NK-92 treated with Interleukin-12 subunit alpha and Interleukin-12 subunit beta, amount 100 ng/mL, for 24 hours (cell line): ENCODE results near the gene ENAH.

Experiments
- DNase-seq: peaks from one replicate; lab custom pipeline; 2025; lab: John Stamatoyannopoulos, UW

Gene ENAH

GRCh38 chr1:225559902-225560301, 93.0 kb downstream of the ENAH start:
- DNase-seq = no peak

DNA sequence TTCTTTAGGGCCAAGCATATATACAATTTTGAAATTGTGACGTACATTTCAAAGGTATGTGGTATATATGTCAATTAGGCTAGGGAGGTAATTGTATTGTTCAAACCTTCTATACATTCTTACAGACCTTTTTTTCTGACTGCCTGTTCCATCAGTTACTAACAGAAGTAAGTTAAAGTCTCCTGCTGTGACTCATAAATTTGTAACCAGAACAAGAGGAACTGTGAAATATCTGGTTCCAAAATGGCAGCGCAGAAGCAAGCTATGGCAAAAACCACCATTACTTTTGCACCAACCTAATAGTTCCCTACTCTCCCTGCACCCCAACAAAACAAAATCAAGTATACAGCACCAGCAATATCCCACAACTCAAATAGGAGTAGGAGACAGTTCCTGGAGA, 93.6 kb downstream of the ENAH start:
- no peak for DNase-seq

- no peak for DNase-seq
Measured at GRCh38 chr1:225556694-225557093, 96.2 kb downstream of the ENAH start.

GRCh38 chr1:225555821-225556220, 97.1 kb downstream of the ENAH start:
- no peak for DNase-seq

DNA sequence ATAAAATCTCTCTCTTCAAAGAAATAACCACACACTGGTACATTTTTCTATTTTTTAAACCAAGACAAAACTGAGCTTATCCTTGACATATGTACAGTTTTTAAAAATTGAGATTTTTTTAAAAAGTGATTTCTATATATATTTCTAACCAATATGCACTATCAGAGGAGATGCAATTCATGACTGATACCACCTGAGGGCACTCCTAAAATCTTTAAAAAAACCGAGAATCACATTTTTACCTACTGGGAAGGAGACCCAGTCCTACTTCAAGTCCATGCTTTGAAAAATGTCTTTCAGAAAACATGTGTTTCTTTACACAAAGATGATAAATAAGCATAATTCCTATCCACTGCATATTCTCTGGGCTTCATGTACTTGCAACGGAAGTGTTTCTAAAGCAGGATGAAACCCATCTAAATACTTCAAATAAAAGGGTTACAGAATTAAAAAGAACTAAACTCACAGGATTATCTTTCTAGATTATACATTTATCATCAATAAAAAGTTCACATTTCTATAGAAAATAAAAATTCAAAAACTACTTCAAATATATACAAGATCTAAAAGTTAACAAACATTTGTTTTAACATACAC, 98.6 kb downstream of the ENAH start:
- no peak for DNase-seq

GRCh38 chr1:225549821-225550220, 103.1 kb downstream of the ENAH start:
- no peak for DNase-seq

DNA sequence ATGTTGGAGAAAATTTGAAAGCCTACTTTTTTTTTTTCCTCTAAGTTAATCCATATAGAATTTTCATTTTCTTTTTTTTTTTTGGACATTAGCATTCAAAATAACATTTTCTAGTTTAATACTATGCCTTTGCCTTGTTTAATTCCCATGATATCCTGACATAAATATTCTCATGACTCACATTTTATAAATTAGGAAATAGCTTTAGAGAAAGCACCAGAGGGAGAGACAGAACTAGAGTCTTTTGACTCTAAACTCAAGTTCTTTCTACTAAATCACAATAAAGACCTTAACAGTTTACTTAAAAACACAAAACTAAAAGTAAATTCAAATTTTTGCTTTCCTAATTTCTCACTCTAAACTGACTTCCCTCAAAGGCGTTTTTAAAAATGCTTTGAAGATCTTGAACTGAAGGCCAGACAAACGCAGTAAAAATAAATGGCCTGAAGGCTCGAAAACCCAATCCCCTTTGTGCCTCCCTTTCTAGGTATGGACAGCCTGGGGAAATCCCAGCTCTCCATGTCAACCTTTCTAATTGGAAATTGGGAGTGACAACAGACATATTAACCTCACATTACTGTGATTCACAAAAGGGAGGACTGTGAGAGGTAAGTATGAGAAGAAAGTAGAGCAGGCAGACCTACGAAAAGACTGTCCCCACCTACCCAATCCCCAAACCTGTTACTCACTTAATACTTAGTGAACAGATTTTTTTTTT, 104.6 kb downstream of the ENAH start:
- DNase-seq = no peak

- no peak for DNase-seq
Measured at GRCh38 chr1:225545649-225546048, 107.3 kb downstream of the ENAH start.

GRCh38 chr1:225544924-225545323, 108.0 kb downstream of the ENAH start:
- DNase-seq = no peak

DNA sequence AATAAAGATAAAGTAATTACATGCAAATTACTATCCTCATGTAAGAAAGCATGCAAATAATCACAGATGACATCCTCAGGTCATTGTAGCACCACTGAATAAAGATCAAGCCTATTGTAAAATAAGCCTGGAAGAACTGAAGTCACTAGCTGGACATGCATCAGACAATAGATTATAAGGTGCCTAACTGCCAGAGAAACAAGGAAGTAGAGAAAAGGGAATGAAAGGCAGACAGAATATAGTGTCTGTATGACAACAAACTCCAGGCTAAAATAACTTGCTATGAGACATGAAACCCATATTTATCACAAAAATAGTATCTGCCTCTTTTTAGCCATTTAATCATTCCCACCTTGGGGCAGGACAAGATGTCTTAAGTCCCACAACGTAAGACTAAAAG, 108.7 kb downstream of the ENAH start:
- DNase-seq = no peak

DNA sequence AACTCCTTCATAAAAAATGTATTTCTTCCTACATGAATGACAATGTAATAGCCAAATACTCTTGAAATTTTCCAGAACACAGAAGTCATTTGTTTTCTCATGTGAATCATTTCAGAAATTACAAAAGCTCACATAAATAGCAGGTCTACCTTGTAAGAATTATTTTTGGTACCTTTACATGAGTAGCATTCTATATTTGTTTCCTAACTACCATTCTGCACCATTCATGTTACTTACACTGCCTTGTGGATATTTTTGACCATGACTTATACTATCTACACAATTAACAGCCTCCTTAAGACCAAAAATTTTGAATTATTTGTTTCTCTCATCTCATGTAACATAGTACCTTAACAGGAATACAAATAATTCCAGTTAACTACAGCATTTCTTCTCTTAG, 109.6 kb downstream of the ENAH start:
- DNase-seq = no peak

GRCh38 chr1:225541383-225541782, 111.5 kb downstream of the ENAH start:
- DNase-seq = no peak

GRCh38 chr1:225539575-225539974, 113.3 kb downstream of the ENAH start:
- DNase-seq = no peak

GRCh38 chr1:225539069-225539468, 113.9 kb downstream of the ENAH start:
- DNase-seq = no peak

GRCh38 chr1:225537554-225538251, 115.2 kb downstream of the ENAH start:
- DNase-seq = no peak

- no peak for DNase-seq
Measured at GRCh38 chr1:225535280-225535679, 117.6 kb downstream of the ENAH start.

- DNase-seq = no peak
Measured at GRCh38 chr1:225534772-225535171, 118.2 kb downstream of the ENAH start.

DNA sequence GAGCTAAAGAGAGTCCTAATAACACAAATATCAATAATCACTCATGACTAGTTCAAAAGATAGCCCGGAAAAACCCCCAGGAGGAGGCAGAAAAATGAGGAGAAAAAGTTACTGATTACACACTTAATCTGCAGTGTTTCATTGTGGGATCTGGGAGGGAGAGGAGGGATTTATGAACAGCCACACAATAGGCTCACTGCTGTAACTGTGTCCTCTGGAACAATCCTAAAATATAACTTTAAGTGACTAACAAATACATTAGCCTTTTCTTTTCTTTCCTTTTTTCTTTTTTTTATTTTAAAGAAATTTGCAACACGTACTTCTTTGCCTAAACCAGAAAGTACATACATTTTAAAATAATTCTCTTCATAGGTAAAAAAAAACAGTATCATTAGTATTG, 118.8 kb downstream of the ENAH start:
- DNase-seq = no peak

DNA sequence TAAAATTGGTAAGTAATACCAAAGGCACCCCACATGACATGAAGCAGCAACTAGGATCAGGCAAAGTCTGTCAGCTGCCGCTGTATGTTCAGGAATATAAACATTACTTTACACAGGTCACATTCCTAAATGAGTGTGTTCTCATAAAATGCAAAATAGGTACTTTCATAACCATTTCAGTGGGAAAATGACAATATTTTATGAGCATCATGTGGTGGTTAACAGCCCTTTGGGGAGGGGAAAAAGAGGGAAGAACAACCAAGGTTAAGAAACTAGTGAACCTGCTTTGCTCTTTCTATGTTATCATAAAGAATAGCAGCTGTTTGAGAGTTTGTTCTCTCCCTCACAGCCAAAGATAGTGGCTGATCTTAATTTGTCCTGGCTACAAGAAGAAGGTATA, 119.7 kb downstream of the ENAH start:
- no peak for DNase-seq

DNA sequence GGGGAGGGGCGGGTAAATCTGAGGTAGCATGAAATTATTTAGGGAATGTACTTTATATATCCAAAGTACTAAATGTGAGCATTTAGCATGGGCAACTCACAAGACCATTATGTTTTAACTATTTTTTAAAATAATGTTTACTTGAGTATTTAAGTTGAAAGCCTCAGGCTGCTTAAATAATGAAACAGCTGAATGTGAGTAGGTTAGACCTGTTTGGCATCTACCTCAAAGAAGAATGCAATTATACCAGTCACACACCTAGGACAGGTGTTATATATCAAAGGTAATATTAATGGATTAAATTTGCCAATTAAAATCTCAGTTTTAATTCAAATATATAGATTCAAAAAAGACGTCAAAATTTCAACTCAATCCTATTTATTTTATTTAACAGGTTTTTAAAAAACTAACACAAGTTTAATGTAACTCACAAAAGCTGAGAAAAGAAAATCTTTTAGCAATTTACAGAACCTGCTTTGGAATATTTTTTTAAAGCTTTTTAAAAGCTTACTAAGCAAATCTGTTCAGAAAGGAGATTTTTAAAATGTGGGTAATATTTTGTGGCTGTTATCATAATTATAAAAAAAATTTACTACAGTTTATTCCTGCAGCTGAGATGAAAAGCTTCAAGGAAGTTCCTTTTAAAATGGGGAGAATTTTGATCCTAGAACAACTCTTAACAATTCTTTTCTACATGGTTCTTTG, 120.5 kb downstream of the ENAH start:
- no peak for DNase-seq

DNA sequence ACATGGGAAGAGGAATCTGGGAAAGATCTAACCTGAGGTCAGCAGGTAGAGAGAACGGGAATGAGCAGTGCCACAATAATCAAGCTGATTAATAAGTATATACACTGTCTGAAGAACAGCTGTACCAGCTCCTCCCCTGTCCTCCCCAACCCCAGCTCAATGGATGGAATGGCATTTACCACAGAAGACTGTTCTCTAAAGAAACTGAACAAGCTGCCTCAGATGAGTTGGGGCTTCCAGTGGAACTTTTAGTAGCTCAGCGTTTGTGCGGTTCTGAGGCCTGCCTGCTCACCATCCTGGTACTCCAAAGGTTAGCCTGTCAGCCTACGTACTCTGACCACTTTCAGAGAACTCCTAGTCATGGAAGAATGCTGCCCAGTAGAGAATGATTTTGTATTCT, 123.2 kb downstream of the ENAH start:
- DNase-seq = no peak

DNA sequence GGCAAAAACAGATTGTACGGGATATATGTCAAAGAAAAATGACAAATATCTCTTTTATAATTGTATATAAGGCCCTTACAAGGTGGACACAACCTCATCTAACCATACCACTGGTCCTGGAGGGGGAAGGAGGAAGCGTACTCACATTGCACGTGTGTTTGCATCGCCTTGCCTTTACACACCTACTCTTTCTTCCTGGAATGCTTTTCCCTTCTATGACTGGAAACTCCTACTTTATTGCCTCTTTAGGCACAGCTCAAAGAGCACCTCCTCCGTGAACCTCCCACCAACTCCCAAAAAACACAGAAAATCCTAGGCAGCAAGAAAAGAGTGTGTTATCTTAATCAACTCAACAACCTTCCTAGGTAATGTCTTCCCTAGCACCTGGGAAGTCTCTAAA, 125.3 kb downstream of the ENAH start:
- no peak for DNase-seq

DNA sequence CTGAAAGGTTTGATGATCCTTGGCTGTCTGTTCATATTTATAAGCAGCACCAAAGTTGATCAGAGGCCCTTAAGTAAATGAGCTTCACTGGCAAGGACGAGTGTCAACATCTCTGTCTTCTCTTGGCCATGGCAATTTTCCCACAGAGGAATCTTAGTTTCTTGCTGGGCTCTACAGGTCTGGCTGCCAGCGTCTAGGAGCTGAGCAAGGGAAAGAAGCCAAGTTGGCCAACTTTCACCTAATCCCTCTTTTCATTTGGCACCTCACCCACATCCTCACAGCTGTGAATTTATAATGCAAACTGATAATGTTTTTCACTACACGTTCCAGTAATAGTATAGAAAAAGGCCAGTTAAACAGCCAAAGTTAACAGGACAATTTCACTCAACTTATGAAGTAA, 126.0 kb downstream of the ENAH start:
- no peak for DNase-seq
